GM21447 (cell line): Measurements from ENCODE around the gene ALK.
"Not testable (repeated sequence)": the region's sequence is repeated elsewhere in the genome, so short reads cannot be mapped to it uniquely, and the experiment has no call there.

Source experiments
- ATAC-seq: cut with Tn5 transposase; IDR thresholded peaks from one replicate; pipeline ENCODE4 v1.9.1; 2021; ENCODE audit not compliant: unreplicated experiment

Gene ALK

DNA sequence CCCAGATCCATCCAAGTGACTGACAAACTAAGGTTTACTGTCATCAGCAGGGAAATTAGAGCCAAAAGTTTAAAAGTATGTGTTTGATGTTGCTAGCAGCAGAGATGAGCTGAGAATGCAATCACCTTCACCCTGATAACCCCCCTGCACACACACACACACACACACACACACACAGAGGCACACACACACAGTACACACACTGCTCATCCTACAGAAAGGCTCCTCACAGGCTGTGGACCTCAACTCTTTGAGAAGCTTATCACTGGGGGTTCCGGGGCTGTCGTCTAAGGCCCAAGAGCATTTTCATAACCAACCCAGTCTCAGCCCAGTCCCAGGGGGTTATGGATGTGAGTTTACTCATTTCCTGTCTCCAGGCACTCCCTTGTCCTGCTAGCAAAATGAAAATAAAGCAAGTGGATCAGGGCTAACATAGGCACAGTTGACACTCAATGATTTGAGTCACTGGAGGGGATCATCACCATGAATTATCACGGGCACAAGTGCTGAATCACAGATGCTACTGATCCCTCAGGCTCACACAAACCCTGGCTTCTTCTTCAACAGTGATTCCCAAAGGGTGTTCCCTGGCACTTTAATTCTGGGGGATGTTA, 76.6 kb downstream of the ALK start:
- no peak for ATAC-seq

DNA sequence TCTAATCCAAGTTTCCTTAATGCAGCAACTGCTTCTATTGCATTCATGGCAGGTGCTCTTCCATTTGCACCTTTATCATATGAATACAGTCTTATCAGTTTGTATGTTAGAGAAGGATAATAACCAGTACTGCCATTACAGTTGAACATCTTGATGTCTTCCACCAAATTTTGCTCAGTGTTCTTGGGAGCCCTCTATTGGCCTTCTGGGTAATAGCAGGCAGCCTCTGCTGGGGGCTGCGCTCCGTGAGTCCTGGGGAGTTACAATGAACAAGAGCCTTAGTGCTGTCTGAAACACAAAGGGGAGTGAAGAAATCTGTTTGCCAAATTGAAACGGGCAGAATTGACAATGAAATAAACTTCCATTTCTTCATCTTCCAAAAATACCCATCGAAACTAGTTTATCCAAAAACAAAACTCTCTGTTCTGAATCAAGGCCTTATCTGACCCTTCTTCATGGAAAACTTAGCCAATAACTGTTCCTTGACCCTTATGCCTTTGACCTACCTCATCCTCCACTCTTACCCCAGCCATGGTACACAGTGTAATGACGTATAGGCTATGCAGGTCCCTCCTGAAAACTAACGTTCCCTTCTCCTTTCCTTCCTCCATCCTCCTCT, 79.9 kb downstream of the ALK start:
- ATAC-seq, result no peak

DNA sequence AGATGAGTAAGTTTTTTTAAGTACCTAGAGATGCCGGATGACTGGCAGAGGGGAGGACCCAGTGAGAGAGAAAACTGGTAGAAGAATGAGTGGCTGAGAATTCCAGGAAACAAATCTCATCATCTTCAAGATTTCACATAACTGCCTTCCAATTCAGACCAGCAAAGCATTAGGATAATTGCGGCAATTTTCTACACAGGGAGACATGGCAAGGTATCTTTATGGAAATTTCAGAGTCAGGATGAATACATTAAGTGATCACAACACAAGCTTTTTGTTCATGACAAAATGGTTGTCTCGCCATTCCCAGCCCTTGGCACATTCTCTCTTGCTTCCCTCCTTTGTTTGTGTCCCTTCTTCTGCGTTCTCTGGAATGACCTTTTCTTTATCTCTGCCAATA, 82.1 kb downstream of the ALK start:
- no peak for ATAC-seq

DNA sequence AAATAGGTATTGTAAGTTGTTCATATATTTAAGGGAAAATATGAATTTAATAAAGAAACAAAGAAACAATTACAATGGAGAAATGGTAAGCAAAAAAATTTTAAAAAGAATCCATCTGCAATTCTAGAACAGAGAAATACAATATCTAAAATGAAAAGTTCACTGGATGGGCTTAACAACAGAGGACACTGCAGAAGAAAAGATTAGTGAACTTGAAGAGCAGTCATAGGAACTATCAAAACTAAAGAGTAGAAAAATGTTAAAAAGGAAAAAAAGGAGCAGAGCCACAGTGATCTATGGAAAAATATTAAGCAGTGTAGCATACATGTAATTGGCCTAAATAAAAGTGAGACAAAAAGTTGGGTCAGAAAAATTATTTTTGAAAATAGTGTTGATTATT, 83.5 kb downstream of the ALK start:
- ATAC-seq, result no peak

DNA sequence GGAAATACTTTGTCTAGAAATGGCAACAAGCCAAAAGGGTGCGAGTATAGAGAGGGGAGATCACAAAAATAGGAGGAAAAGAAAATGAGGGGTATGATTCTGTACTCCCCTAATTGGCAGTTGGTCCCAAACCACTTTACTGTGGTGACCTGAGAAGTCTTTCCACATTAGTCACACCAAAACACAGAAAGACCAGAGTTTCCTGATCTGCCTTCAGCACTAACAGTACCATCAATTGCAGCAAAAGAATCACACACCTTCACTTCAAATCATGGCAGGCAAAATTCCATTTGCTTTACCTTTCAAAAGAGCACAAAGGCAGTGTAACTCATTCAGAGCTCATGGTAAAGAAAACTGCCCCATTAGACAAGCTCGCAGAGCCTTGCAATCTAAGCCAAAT, 86.8 kb downstream of the ALK start:
- ATAC-seq, result no peak

DNA sequence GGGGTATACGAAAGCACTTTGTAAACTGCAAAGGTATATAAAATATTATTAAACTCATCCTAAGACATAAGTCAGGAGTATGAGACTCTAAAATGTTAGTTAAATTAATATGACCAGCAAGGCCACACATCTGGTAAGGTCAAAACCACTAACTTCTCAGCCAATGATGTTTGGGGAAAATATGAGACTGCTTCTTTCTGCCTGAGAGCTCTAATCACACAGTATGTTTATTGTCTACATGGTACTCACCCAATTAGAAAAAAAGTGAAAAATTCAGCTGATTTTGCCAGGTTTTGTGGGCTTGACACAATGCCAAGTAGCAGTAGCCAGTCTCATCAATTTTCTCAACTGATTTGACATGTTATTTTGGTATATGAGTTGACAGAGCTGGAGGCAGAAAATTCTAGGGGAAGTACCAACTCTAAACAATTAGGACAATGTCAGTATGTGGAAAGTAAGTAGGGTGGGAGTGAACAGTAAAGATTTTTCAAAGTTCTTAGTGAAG, 87.3 kb downstream of the ALK start:
- no peak for ATAC-seq

DNA sequence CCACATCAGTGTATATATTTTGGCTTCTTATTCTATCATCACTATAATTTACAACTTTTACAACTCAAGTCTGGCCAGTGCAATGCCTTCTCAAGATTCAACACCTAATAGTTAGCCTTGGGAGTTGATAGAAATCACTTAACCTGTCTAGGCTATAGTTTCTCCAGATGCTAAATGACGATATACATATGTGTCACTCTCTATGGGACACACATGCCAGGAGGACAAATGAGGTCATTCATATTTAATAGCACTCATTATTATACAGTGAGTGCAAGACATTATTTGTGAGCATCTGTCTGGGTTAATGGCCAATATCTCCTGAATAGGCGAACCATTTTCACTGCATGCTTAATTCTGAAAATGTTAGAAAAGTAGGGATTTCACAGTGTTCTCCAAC, 89.8 kb downstream of the ALK start:
- no peak for ATAC-seq

DNA sequence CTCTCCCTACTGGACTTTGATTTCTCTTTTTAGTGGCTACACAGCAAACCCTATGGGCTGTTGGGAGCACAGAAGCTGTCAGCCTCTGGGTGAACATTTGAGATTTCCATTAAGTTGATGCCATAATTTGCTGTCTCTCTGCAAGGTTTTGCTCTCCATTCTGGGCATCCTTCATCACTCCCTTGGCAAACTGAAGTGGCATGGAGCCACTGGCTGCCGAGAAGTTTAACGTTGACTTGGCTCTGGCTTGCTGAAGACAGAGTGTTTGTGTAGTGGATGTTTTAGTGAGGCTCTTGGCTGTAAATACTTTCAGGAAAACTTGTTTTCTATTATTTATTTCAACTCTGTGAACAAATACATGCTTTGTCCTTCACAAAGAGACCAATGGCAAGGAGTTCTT, 91.5 kb downstream of the ALK start:
- ATAC-seq, result no peak

DNA sequence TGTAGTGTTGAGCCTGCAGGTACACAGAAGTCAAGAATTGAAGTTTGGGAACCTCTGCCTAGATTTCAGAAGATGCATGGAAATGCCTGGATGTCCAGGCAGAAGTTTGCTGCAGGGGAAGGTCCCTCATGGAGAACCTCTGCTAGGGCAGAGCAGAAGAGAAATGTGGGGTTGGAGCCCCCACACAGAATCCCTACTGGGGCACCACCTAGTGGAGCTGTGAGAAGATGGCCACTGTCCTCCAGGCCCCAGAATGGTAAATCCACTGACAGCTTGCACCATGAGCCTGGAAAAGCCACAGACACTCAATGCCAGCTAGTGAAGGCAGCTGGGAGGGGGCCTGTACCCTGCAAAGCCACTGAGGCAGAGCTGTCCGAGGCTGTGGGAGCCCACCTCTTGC, 97.2 kb downstream of the ALK start:
- ATAC-seq, result not testable (repeated sequence)

DNA sequence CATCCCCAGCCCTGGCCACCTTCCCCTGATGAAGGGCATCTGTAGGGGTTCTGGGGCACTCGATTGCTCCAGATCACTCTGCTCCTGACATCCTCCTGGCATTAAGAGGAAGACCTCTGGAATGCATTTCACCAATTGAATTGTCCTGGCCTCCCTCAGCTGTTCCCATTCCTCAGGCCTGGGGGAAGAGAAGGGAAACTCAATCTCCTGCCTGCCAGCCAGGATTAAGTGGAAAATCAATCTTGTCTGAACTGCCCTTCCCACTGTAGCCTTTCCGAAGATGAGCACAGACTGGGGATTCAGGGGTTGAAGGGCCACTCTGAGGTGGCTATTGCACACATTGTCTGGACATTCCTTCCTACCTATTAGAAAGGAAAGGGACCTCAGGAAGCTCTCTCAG, 99.8 kb downstream of the ALK start:
- ATAC-seq, result no peak

DNA sequence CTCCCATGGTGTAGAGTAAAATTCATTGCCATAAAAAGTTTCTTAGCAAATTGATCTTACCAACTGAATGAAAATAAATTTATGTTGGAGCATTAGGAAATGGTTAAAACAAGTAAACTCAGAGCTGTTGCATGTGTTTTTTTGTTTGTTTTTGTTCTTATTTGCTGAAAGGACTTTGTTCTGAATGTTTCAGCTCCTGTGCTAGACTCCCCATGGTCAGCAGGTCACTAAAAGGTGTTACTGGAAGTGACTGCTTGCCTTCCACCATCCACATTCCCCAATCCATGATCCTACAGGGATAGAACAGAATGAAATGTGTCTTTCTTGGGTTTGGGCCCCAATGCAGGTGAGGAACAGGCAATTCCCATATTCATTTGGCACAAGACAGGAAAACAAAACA, 101.8 kb downstream of the ALK start:
- no peak for ATAC-seq

DNA sequence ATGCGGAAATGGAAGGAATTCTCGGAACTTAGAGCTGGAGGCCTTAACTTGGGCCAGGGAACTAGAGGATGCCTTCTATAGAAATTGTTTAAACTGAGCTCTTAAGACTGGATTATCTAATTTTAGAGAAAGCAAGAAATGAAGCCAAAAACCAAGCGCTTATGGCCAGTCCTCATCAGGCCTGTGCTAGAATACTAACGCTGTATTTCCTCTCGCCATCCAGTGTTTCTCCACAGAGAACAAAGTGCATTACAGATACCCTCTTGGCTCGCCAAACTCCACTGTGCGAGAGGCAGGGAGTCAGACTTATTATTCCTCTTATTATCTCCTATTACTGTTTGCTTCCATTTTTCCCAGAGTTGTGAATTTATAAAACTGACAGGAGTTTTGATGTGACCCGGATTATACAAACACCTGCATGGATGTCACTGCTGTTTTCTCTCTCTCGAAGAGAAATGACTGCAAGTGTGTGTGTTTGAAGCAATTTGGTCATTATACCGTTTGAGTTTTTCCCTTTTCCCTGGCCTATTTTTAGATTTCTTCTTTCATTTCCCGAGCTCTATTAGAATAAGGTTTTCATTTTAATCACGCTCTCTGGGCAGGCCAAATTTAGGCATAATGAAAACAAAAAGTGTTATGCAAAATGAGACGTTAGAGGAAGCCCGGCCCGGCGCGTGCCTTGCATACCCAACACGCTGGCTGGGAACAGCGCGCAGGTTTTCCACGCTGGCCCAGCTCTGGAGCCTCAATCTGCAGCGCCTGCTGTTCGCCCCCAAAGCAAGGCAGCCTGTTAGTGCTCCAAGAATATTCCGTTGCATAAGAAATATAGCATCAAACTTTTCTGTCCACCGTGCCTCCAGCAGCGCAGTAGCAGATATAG, 103.3 kb downstream of the ALK start:
- ATAC-seq, result no peak

DNA sequence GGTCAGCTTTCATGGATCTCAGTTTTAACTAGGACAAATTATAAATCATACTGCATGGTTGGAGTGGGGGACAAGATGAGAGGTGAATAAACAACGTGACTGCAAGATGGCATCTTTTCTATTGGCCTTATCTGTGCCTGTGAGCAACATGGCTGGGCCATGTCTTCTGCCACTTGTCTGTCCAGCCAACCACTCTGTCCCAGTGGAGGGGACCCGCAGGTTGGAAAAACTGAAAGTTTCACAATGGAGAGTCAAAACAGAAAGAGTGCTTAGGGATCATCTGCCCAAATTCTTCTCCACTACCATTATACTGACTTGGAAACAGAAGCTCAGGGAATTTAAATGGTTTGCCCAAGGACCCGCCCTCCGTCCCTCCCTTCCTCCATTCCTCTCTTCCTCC, 104.1 kb downstream of the ALK start:
- no peak for ATAC-seq

DNA sequence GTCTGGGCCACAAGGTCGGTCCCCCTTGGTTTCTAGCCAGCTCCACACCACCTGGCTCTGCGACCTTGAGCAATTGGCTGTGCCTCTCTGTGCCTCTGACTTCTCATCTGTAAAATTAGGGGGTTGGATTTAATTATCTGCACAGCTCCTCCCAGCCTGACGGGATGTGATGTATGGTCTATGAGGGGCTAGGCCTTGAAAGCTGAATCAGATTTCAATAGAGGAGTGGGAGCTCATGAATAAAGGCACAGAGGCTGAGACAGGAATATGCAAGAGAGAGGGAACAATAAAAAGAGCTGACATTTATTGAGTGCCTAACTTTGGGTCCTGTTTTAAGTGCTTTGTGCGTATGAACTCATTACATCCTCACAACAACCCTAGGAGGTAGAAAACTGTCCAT, 104.7 kb downstream of the ALK start:
- ATAC-seq, result no peak

DNA sequence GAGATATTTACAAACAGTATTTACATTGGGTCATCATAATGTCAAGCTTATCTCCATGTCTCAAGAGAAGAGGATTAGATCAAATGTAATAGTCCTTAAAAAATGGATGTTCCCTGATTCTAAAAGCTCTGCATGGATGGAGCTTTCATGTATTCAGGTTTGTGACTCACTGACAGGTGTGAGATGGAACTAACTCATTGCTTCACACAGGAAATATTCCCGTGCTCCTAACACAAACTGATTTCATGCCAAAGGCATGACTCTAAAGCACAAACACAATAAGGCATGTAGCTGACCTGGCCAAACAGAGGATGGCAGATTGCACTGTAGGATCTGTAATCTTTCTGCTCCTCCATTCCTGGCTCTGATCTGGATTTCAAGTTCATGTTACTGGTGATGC, 110.0 kb downstream of the ALK start:
- no peak for ATAC-seq

DNA sequence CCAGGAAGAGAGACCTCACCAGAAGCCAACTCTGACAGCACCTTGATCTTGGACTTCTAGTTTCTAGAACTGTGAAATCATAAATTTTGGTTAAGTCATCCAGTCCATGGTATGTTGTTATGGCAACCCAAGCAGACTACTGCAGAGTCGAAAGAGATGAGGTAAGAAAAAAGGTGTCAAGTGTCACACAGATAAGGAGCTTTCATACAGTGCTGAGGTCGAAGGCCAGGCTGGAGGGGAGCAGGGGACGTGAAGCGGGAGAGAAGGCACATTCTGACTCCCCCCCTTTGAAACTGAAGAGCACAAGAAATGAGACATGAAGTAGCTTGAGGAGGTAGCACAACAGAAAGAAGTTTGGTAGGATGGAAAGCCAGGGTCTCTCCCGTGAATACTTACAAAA, 110.4 kb downstream of the ALK start:
- no peak for ATAC-seq

DNA sequence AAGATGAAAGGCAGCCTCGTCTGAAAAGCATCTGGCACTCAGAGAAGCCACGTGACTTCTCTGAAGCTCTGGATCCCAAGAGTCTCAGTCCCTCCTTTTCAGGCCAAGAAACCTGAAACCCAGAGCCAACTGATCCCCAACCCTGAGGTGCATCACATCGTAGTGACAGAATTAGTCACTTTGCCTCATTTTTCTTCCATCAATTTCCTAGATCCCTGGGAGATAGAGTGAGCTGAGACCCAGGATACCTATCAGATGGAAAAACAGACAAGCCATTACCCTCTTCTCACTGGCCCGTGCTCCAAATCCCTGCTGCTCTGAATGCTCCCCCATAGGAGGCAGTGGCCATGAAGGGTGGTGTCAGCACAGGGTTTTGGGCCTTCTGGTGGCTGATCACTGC, 113.1 kb downstream of the ALK start:
- no peak for ATAC-seq

DNA sequence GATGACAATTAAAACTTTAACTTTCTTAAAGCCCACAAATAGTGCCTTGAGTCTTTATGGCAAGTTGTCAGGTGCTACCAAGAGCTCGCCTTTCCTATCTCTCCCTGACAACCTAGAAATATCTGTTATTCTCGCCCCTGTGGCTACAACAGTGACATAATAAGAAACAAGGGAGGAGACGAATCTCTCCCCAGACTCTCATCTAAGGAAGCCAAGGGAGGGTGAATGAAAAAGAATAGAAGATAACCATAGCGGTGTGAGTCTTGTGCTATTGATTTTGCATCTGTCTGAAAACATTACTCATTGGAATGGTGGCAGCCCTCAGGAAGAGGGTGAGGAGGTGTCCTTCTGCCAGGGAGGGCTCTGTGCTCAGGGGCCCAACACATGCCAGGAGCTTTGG, 114.3 kb downstream of the ALK start:
- no peak for ATAC-seq

DNA sequence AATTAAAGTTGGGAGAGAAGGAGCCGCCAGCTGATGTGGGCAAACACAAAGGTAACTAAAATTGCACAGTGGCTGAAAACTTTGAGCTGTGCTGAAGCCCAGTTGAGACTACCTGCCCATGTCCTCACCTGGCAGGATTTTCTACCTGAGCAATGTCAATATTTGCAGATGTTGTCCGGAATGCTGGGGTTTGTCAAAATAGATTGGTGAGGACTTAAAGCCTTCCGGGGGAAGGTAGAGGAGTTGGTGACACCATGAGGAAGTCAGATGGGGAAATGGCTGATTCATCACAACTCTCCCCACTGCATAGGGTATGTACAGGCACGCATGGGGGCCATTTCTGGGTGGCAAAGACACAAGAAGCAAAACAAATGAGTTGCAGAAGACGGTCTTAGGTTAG, 114.9 kb downstream of the ALK start:
- ATAC-seq, result no peak

DNA sequence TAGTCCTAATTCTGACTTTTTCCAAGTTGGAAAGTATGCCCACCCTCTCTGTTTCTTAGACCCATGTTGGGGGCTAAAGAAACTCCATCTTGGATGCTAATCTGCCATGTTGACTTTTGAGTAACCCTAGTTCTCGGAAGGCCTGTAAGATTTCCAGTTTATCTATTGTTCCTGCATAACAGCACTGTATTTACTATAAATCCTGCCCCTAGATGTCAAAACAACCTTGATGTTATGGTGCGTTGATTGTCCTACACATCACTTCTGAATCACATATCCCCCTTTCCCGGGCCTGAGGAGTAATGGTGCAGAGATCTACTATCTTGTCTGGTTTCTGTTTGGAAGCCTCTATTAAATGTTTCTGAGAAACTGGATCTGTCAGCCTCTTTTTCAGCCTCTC, 116.7 kb downstream of the ALK start:
- ATAC-seq, result no peak

DNA sequence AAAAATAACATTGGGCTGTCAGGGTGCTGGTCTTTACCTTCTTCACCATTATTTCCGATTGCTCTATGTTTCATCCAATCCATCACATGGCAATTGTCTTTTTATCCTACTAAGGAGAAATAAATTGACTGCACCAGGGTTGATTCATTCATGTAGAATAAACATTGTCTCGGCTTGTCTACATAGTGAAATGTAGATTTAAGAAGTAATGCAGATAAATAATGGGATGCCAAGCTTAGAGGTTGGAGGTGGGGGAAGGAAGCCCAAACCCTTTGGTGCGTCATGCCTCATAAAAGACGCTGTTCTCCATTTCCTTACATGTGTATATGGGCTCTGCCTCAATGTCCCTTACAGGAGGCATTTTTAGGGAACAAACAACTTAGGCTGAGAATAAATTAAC, 117.8 kb downstream of the ALK start:
- no peak for ATAC-seq

DNA sequence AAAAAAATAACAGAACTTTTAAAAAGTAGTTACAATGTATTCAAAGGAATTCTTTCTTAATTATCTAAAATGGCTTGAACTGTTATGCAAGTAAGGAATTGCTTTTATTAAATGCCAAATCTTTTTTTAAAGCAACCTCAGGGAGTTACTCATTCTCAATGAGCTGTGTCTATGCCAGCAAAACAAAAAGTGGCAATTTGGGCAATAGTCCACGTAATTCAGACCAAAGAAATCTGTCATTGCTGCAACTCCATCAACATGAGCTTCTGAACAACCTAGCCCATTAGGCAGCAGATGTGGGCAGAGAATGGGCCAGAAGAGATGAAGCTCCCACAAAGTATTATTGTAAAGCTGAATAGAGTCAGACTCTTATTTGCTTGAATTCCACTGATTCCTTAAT, 118.4 kb downstream of the ALK start:
- no peak for ATAC-seq
